HG03354 (cell line): Measurements from ENCODE around the gene CTSF.
"Not testable (repeated sequence)": the region's sequence is repeated elsewhere in the genome, so short reads cannot be mapped to it uniquely, and the experiment has no call there.

Experiments
- ATAC-seq: cut with Tn5 transposase; IDR thresholded peaks from one replicate; pipeline ENCODE4 v1.9.1; 2021; ENCODE audit warnings: mild to moderate bottlenecking; ENCODE audit not compliant: unreplicated experiment, poor library complexity, severe bottlenecking

Gene CTSF

GRCh38 chr11:66542362-66542761 is 26.0 kb downstream of the CTSF start:
- no peak for ATAC-seq

- no peak for ATAC-seq
Observed at GRCh38 chr11:66541892-66542291, 26.5 kb downstream of the CTSF start.

GRCh38 chr11:66540598-66540997 is 27.8 kb downstream of the CTSF start:
- ATAC-seq = not testable (repeated sequence)

GRCh38 chr11:66539870-66540213 is 28.6 kb downstream of the CTSF start:
- no peak for ATAC-seq

- ATAC-seq = no peak
Observed at GRCh38 chr11:66539170-66539869, 29.1 kb downstream of the CTSF start.

DNA sequence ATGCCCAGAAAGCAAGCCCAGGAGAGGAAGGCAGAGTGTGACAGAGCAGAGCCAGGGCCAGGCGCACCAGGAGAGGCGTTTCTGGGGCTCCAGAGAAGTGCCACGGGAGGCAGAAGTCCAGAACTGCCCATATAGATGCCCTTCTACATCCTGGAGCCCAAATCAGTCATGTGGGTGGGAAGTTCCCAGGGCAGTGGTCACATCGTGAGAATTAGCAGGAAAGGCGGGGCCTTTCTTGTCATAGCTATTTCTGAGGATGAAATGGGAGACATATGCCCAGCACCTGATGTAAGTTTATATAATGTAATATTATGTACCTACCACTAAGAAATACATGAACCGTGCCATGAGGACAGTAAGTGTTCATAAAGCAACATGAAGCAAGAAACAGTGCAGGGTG is 35.6 kb downstream of the CTSF start:
- no peak for ATAC-seq

- ATAC-seq = no peak
Observed at GRCh38 chr11:66531841-66532240, 36.6 kb downstream of the CTSF start.

DNA sequence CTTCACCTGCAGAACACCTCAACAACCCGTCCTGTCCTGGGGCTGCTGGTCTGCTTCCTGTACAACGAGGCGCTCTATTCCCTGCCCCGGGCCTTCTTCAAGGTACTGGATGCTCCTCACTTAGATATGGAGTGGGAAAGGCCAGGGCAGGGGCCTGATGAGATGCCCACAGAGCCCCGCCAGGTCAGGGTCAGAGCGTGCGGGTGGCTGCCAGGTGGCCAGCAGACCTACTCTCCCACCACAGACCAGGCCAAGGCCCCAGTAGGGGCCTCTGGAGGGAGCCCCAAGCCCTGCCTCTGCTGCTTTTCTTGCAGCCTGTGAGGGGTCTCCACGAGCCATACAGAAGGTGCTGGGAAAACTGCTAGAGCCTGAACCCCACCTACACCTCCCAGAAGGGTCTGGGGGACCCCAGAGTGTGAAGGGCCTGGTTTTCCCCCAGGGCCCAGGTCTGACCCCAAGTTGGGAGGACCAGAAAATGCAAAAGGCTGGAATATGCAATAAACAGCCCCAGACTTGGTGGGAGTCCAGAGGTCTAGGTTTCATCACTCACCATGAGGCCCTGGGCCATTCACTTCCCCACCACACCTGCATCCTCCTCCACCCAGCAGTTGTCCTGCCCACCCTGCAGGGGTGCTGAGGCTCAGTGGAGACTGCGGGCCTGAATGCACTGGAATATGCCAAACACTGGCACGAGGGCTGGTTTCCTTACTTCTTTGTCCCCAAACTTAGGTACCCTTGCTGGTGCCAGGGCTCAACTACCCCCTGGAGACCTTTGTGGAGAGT is 37.3 kb downstream of the CTSF start:
- no peak for ATAC-seq

- ATAC-seq = no peak
Observed at GRCh38 chr11:66529655-66530054, 38.8 kb downstream of the CTSF start.

DNA sequence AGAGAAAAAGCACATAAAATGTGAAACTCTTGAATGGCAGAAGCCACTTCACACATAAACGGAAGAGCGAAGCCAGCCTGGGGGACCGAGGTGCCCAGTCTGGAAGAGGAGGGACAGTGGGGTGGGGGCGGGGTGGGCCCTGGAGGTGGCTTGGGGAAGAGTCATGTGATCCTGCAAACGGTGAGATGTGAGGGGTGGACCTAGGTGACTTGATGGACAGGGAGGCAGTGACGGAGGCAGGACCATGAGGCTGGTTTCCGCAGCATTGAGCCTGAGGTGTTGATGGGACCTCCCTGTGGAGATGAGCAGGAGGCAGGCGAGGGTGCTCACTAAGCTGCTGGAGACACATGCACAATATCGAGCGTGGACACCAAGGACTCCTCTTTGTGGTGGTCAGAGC is 39.3 kb downstream of the CTSF start:
- no peak for ATAC-seq

DNA sequence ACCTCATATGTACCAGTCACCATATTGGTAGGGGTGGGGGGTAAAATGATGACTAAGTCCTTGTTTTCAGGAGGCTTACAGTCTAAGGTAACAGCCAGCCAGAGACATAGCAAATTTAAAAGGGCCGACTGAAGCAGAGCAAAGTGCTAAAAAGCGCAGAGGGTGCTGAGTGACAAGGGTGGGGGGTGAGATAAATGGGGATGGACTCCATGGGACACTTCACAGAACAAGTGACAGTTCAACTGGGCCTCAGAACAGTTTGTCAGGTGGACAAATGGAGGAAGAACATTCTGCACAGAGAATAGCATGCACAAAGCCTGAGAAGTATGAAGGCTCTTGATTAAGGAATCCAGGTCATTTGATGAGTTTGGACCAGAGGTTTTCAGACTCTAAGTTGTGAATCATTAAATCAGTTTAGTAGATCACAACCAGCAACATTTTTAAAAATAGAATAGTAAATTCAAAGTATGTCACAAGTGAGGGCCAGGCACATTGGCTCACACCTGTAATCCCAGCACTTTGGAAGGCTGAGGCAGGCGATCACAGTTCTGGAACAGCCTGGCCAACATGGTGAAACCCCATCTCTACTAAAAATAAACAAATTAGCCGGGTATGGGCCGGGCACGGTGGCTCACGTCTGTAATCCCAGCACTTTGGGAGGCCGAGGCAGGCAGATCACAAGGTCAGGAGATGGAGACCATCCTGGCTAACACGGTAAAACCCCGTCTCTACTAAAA is 43.9 kb downstream of the CTSF start:
- ATAC-seq = no peak

DNA sequence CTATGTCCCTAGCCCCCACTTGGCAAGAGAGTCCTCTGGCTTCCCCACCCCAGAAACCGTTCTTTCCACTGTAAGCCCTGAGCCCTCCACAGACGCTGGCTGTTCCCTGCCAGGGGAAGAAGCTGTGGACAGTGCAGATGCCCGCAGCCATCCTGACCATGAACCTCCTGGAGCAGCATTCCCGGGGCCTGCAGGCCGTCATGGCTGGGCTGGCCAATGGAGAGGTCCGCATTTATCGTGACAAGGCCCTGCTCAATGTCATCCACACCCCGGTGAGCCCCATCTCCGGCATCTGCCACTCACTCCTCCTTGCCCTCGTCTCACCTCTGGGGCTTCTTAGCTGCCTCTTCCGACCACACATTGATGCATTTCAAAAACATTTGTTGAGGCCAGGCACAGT is 44.8 kb downstream of the CTSF start:
- ATAC-seq = no peak
